ENCODE results near the gene KCNN1. TPM values are rescaled to one million over a fixed set of nuclear protein-coding genes. Genes with fewer than 3 reads are reported as not detected.
"Not testable (repeated sequence)": the region's sequence is repeated elsewhere in the genome, so short reads cannot be mapped to it uniquely, and the experiment has no call there.

The KCNN1 gene
- total RNA-seq, 3 donors from 2014 or later = 0.33 to 0.59 TPM; not detected in 1

- H3K4me1 ChIP-seq = no peaks in the 10 kb centered on the region
- H3K9me3 ChIP-seq = no peaks in the 10 kb centered on the region
- TF ChIP-seq CTCF (IDR thresholded peaks at IDR 0.05) (no peak), POLR2A (IDR thresholded peaks at IDR 0.05) (no peak), POLR2AphosphoS5 (IDR thresholded peaks at IDR 0.05) (no peak)
- DNase-seq (ENCODE audit: low spot score in 2 of 2) = no peak
- H3K36me3 ChIP-seq = no peaks in the 10 kb centered on the region
- no peaks in the 10 kb centered on the region for H3K27me3 ChIP-seq
- intact Hi-C loops (cut with DNase I; ENCODE audit: low total_unique reads) = no loop called here
- no peak overlapping the region for H3K4me3 ChIP-seq
- H3K27ac ChIP-seq = no peak overlapping the region
Measured at GRCh38 chr19:17977021-17977420, 10.1 kb downstream of the KCNN1 start.

- Histone ChIP-seq H3K4me3 (no peak overlapping the region), H3K9me3 (no peaks in the 10 kb centered on the region), H3K27ac (no peak overlapping the region), H3K4me1 (no peaks in the 10 kb centered on the region), H3K36me3 (no peaks in the 10 kb centered on the region), H3K27me3 (no peaks in the 10 kb centered on the region)
- no peak for DNase-seq (ENCODE audit: low spot score in 2 of 2)
- intact Hi-C loops (cut with DNase I; ENCODE audit: low total_unique reads) = no loop called here
- no peak for TF ChIP-seq POLR2A (IDR thresholded peaks at IDR 0.05)
- TF ChIP-seq POLR2AphosphoS5 (IDR thresholded peaks at IDR 0.05) = no peak
- no peak for TF ChIP-seq CTCF (IDR thresholded peaks at IDR 0.05)
Measured at GRCh38 chr19:17977488-17977887, 10.6 kb downstream of the KCNN1 start.

GRCh38 chr19:17981611-17982010, 14.7 kb downstream of the KCNN1 start:
- no peak for DNase-seq (ENCODE audit: low spot score in 2 of 2)
- H3K27ac ChIP-seq = no peak overlapping the region
- TF ChIP-seq POLR2A (IDR thresholded peaks at IDR 0.05) (no peak), CTCF (IDR thresholded peaks at IDR 0.05) (no peak), POLR2AphosphoS5 (IDR thresholded peaks at IDR 0.05) (no peak)
- no peaks in the 10 kb centered on the region for H3K27me3 ChIP-seq
- intact Hi-C loops (cut with DNase I; ENCODE audit: low total_unique reads) = no loop called here
- no peaks in the 10 kb centered on the region for H3K4me1 ChIP-seq
- H3K9me3 ChIP-seq = no peaks in the 10 kb centered on the region
- H3K4me3 ChIP-seq = no peak overlapping the region
- H3K36me3 ChIP-seq = no peaks in the 10 kb centered on the region

GRCh38 chr19:17982430-17982829, 15.5 kb downstream of the KCNN1 start:
- no peaks in the 10 kb centered on the region for H3K27me3 ChIP-seq
- H3K9me3 ChIP-seq = no peaks in the 10 kb centered on the region
- no peak overlapping the region for H3K4me3 ChIP-seq
- TF ChIP-seq POLR2A (IDR thresholded peaks at IDR 0.05) (no peak), CTCF (IDR thresholded peaks at IDR 0.05) (no peak), POLR2AphosphoS5 (IDR thresholded peaks at IDR 0.05) (no peak)
- no peaks in the 10 kb centered on the region for H3K36me3 ChIP-seq
- no peak overlapping the region for H3K27ac ChIP-seq
- intact Hi-C loops (cut with DNase I; ENCODE audit: low total_unique reads) = no loop called here
- H3K4me1 ChIP-seq = no peaks in the 10 kb centered on the region
- no peak for DNase-seq (ENCODE audit: low spot score in 2 of 2)

GRCh38 chr19:17985037-17985818, 18.3 kb downstream of the KCNN1 start:
- Histone ChIP-seq H3K36me3 (no peaks in the 10 kb centered on the region), H3K9me3 (no peaks in the 10 kb centered on the region), H3K4me3 (no peak overlapping the region), H3K4me1 (no peaks in the 10 kb centered on the region), H3K27me3 (no peaks in the 10 kb centered on the region), H3K27ac (no peak overlapping the region)
- no peak for DNase-seq (ENCODE audit: low spot score in 2 of 2)
- TF ChIP-seq POLR2A (IDR thresholded peaks at IDR 0.05) (no peak), CTCF (IDR thresholded peaks at IDR 0.05) (no peak), POLR2AphosphoS5 (IDR thresholded peaks at IDR 0.05) (no peak)
- intact Hi-C loops (cut with DNase I; ENCODE audit: low total_unique reads) = no loop called here

- H3K27me3 ChIP-seq; H3K4me3 ChIP-seq; DNase-seq (ENCODE audit: low spot score in 2 of 2); H3K9me3 ChIP-seq; H3K4me1 ChIP-seq; H3K27ac ChIP-seq; intact Hi-C loops (cut with DNase I; ENCODE audit: low total_unique reads); H3K36me3 ChIP-seq: not testable (repeated sequence)
Measured at GRCh38 chr19:17986569-17986968, 19.7 kb downstream of the KCNN1 start.

Measured in breast epithelium (tissue), 4 donors.